ENCODE results near the gene FBXO15.

Gene FBXO15

GRCh38 chr18:74172697-74173433 lies 25.2 kb upstream of the FBXO15 start:
- no peak overlapping the region for H2AFZ ChIP-seq
- H3K4me3 ChIP-seq (ENCODE audit: low read depth, low read length): no peak overlapping the region
- no peaks in the 10 kb centered on the region for H3K4me1 ChIP-seq
- no peaks in the 10 kb centered on the region for H3K79me2 ChIP-seq
- no peaks in the 10 kb centered on the region for H3K27me3 ChIP-seq (ENCODE audit: control insufficient read depth, insufficient read depth, low read length)
- no peaks in the 10 kb centered on the region for H3K9me3 ChIP-seq (ENCODE audit: control insufficient read depth, low read length)
- H3K27ac ChIP-seq: no peak overlapping the region
- no peaks in the 10 kb centered on the region for H3K36me3 ChIP-seq (ENCODE audit: control insufficient read depth, insufficient read depth, low read length)
- H3K9ac ChIP-seq: no peak overlapping the region
- H3K4me2 ChIP-seq (ENCODE audit: low read length): no peak overlapping the region
- no peak for TF ChIP-seq CTCF (IDR thresholded peaks at IDR 0.05)

GRCh38 chr18:74171910-74172606 lies 24.4 kb upstream of the FBXO15 start:
- no peaks in the 10 kb centered on the region for H3K36me3 ChIP-seq (ENCODE audit: control insufficient read depth, insufficient read depth, low read length)
- H3K9ac ChIP-seq: no peak overlapping the region
- H3K4me2 ChIP-seq (ENCODE audit: low read length): no peak overlapping the region
- no peaks in the 10 kb centered on the region for H3K4me1 ChIP-seq
- TF ChIP-seq CTCF (IDR thresholded peaks at IDR 0.05): no peak
- no peaks in the 10 kb centered on the region for H3K79me2 ChIP-seq
- H3K27ac ChIP-seq: no peak overlapping the region
- no peak overlapping the region for H3K4me3 ChIP-seq (ENCODE audit: low read depth, low read length)
- H3K9me3 ChIP-seq (ENCODE audit: control insufficient read depth, low read length): no peaks in the 10 kb centered on the region
- H3K27me3 ChIP-seq (ENCODE audit: control insufficient read depth, insufficient read depth, low read length): no peaks in the 10 kb centered on the region
- H2AFZ ChIP-seq: no peak overlapping the region

- H3K27ac ChIP-seq: no peak overlapping the region
- no peaks in the 10 kb centered on the region for H3K9me3 ChIP-seq (ENCODE audit: control insufficient read depth, low read length)
- TF ChIP-seq CTCF (IDR thresholded peaks at IDR 0.05): no peak
These were observed 18.8 kb upstream of the FBXO15 start for GRCh38 chr18:74166386-74166785.

GRCh38 chr18:74163019-74163660 lies 15.5 kb upstream of the FBXO15 start:
- Histone ChIP-seq H3K27ac (no peak overlapping the region), H3K4me3 (ENCODE audit: low read depth, low read length) (no peak overlapping the region), H3K9me3 (ENCODE audit: control insufficient read depth, low read length) (no peaks in the 10 kb centered on the region), H3K9ac (no peak overlapping the region), H3K4me1 (no peaks in the 10 kb centered on the region), H3K4me2 (ENCODE audit: low read length) (no peak overlapping the region), H3K79me2 (no peaks in the 10 kb centered on the region), H3K27me3 (ENCODE audit: control insufficient read depth, insufficient read depth, low read length) (no peaks in the 10 kb centered on the region), H3K36me3 (ENCODE audit: control insufficient read depth, insufficient read depth, low read length) (no peaks in the 10 kb centered on the region), H2AFZ (no peak overlapping the region)
- TF ChIP-seq CTCF (IDR thresholded peaks at IDR 0.05): no peak

More at GRCh38 chr18:74166386-74166785, 18.8 kb upstream of the FBXO15 start:
- H3K4me1 ChIP-seq: no peaks in the 10 kb centered on the region
- no peak overlapping the region for H3K4me2 ChIP-seq (ENCODE audit: low read length)
- H3K36me3 ChIP-seq (ENCODE audit: control insufficient read depth, insufficient read depth, low read length): no peaks in the 10 kb centered on the region
- H3K79me2 ChIP-seq: no peaks in the 10 kb centered on the region
- H3K27me3 ChIP-seq (ENCODE audit: control insufficient read depth, insufficient read depth, low read length): no peaks in the 10 kb centered on the region
- no peak overlapping the region for H2AFZ ChIP-seq
- H3K4me3 ChIP-seq (ENCODE audit: low read depth, low read length): no peak overlapping the region
- H3K9ac ChIP-seq: no peak overlapping the region
